GM12872 (cell line): ENCODE data around the gene SMAD7.

Source experiments
- CTCF ChIP-seq: IDR thresholded peaks from 3 replicates; pipeline ENCODE4 v1.5.1; 2011; ENCODE audit warnings: low read depth, mild to moderate bottlenecking, low read length, moderate library complexity; ENCODE audit not compliant: insufficient read depth

The SMAD7 gene

DNA sequence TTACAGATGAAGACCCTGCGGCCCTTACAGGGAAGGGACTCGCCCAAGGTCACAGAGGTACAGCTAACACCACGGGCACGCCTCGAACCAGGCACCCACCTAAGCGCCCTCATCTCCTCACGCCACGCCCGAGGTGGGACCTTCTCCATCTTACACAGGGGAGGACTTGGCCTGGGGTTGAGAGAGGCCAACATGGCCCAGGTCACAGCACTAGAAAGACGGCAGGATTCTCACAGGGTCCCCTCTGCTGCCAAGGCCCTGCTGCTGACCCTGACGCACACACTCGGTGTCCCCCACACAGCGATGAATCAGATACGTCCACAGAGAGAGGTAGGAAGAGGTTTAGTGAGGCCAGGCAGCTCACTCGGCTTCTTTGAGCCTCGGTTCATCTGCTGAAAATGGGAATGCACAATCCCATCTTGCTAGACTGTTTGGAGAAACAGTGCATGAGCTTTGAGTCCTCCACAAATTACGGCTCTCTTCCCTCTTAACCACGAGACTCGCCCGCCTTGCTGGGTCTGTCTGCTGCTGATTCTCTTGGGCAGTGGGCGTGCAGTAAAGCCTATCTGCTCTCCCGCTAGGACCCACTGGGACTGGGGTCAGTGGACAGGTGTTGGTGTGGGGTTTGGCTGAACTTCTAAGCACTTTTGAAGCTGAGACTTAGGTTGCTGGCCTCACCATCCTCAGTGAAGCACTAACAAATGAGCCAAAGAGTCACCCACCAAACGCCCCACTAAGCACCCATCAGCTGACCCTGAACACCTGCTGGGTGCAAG, 79.2 kb downstream of the SMAD7 start:
- TF ChIP-seq CTCF, result no peak
